NB4 (cell line): ENCODE results near the gene IL13.

ENCODE experiments used
- CTCF ChIP-seq: IDR thresholded peaks from one replicate; pipeline ENCODE4 v1.5.1; 2012; ENCODE audit warnings: low read depth, low read length
- POLR2A ChIP-seq: IDR thresholded peaks from 2 replicates; pipeline ENCODE4 v1.6.1; 2011; ENCODE audit warnings: mild to moderate bottlenecking; ENCODE audit not compliant: insufficient read length; ENCODE audit errors: extremely low read depth

- TF ChIP-seq POLR2A (no peak), CTCF (no peak)
Measured at GRCh38 chr5:132612846-132613245, 45.1 kb upstream of the IL13 start.
